ENCODE results near the gene PROC.

DNA sequence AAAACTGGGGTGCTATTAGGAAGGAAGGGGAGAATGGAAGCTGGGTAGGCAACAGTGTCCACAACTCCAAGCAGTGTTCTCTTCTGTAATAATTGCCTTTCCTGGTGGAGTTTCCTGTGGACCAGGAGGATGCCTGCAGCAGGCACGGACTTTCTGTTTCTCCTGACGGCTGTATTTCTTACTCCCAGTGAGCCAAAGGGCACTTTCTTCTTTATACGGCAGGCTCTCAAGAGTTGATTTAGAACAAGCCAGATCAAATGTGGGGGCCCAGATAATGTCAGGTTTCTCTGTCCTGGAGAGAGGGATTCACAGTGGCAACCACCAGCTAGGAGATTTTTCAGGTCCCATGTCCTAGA is 13.0 kb upstream of the PROC start:
- TF ChIP-seq CTCF (conservative IDR thresholded peaks at IDR 0.05; ENCODE audit: low read depth, low read length) (no peak), POLR2A (IDR thresholded peaks at IDR 0.05; ENCODE audit: low read depth, low read length) (no peak)

All from IMR-90 (cell line).